HG03565 (cell line): ENCODE results near the gene STYXL2.

Experiments used
- ATAC-seq: cut with Tn5 transposase; IDR thresholded peaks from one replicate; pipeline ENCODE4 v1.9.1; 2021; ENCODE audit warnings: mild to moderate bottlenecking, moderate library complexity; ENCODE audit not compliant: unreplicated experiment

STYXL2 gene

GRCh38 chr1:167107456-167107855 lies 13.6 kb downstream of the STYXL2 start:
- no peak for ATAC-seq

- no peak for ATAC-seq
Observed at GRCh38 chr1:167109125-167109524, 15.2 kb downstream of the STYXL2 start.

GRCh38 chr1:167110586-167110985 lies 16.7 kb downstream of the STYXL2 start:
- no peak for ATAC-seq

GRCh38 chr1:167111868-167112709 lies 18.2 kb downstream of the STYXL2 start:
- no peak for ATAC-seq

- no peak for ATAC-seq
Observed at GRCh38 chr1:167114725-167115124, 20.9 kb downstream of the STYXL2 start.

GRCh38 chr1:167115655-167116054 lies 21.8 kb downstream of the STYXL2 start:
- ATAC-seq: no peak

- ATAC-seq: no peak
Observed at GRCh38 chr1:167116174-167116573, 22.3 kb downstream of the STYXL2 start.

GRCh38 chr1:167117225-167117624 lies 23.4 kb downstream of the STYXL2 start:
- no peak for ATAC-seq

- ATAC-seq: no peak
Observed at GRCh38 chr1:167118188-167118587, 24.3 kb downstream of the STYXL2 start.

- ATAC-seq: no peak
Observed at GRCh38 chr1:167119696-167120095, 25.8 kb downstream of the STYXL2 start.

GRCh38 chr1:167120899-167121298 lies 27.0 kb downstream of the STYXL2 start:
- ATAC-seq: no peak

GRCh38 chr1:167121375-167122120 lies 27.7 kb downstream of the STYXL2 start:
- ATAC-seq: no peak

GRCh38 chr1:167122121-167122480 lies 28.2 kb downstream of the STYXL2 start:
- no peak for ATAC-seq

- ATAC-seq: no peak
Observed at GRCh38 chr1:167122568-167122967, 28.7 kb downstream of the STYXL2 start.

- ATAC-seq: no peak
Observed at GRCh38 chr1:167126317-167126716, 32.4 kb downstream of the STYXL2 start.

GRCh38 chr1:167126811-167127210 lies 32.9 kb downstream of the STYXL2 start:
- ATAC-seq: no peak

GRCh38 chr1:167127236-167127635 lies 33.4 kb downstream of the STYXL2 start:
- ATAC-seq: no peak

GRCh38 chr1:167127661-167128060 lies 33.8 kb downstream of the STYXL2 start:
- ATAC-seq: no peak

- ATAC-seq: no peak
Observed at GRCh38 chr1:167128261-167129227, 34.7 kb downstream of the STYXL2 start.

GRCh38 chr1:167130829-167131510 lies 37.1 kb downstream of the STYXL2 start:
- no peak for ATAC-seq
